ELR (cell line): ENCODE measurements around the gene AFTPH.

ENCODE experiments used
- DNase-seq: peaks from one replicate; pipeline ENCODE4 v3.0.0-alpha.2; 2015; ENCODE audit warnings: low read depth

Gene AFTPH

DNA sequence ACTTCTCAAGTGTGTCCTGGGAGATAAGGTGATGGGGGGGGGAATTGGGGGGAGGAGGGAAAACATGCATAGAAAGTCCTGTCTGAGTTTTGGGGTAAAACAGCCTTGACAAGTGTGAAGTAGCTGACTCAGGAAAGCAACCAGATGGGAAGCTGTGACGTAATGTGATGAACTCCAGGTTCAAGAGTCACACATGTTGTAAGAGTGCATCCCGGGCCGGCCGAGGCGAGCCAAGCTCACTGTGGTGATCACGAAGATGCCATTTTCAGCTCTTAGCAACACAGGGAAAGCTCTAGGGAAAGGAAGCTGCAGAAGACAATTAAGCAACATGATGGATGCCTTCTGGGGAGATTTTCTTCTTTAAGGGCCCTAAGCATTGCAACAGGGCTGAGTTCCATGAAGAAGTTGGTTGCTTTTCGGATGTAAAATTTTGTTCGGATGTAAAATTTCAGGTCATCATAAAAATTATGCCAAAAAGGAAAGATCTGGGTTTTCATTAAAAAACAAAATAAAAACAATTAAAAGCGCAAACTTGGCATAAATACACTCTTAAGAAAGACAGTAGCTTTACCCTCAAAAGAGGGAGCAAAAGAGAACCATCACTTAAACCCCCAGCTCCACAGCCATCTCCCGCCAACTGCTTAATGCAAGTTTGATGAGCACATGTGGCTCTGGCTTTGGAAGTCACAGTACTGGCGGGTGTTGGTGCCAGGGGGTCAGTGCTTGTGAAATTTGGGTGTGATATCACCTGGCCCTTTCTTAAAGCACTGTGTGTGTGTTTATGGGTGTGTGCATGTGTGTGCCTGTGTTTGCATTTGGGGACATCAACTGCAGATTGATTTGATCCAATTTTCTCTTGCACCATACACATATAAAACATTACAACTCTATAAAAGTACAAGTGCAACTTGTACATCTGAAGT, 110.5 kb downstream of the AFTPH start:
- DNase-seq = no peak

- DNase-seq = no peak
These were observed 112.1 kb downstream of the AFTPH start for GRCh38 chr2:64635976-64636911.

DNA sequence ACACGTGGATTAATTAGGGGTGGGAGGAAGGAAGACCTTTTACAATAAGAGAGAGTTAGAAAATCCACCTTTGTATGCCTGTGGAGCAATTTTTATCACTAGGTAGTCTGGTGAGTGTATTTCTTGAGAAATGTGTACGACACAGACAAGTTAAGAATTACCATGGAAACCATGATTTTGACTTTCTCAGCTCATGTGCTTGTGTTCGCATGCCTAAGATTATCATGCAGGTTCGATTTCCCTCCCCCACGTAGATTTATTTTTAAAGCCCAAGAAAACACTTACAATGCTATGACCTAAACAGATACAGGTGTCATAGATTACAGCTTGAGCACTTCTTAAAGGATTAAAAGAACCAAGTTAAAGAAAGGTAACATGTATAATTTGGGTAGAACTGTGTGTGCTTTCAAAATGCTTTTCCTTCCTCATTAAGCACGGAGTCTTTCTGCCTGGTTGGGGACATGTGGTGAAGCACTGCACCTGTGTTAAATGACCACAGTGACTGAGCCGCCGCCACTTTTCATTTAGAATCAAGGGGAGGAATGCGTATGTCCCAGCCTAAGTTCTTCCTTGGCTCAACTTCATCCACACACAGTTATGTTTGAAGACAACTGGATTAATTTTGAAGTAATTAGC, 113.0 kb downstream of the AFTPH start:
- no peak for DNase-seq

DNA sequence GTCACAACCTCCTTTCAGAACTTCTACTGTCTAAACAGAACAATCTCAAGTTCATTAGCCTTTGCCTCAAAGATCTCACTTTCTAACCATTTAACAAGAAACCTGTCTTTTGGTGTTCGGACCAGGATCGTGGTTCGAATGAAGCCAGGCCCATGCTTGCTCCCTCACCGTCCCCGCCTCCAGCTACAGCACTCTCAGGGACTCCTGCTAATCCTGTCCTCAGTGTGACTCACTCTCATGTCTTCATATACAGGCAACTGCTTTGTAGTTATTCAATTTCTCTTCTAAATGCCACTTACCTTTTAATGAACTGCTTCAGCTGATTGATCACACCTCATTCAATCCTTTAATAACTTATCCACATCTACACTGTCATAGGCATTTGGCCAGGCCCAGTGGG, 113.8 kb downstream of the AFTPH start:
- no peak for DNase-seq

GRCh38 chr2:64638502-64639120, 114.5 kb downstream of the AFTPH start:
- DNase-seq = no peak

GRCh38 chr2:64639691-64640090, 115.6 kb downstream of the AFTPH start:
- DNase-seq = no peak

DNA sequence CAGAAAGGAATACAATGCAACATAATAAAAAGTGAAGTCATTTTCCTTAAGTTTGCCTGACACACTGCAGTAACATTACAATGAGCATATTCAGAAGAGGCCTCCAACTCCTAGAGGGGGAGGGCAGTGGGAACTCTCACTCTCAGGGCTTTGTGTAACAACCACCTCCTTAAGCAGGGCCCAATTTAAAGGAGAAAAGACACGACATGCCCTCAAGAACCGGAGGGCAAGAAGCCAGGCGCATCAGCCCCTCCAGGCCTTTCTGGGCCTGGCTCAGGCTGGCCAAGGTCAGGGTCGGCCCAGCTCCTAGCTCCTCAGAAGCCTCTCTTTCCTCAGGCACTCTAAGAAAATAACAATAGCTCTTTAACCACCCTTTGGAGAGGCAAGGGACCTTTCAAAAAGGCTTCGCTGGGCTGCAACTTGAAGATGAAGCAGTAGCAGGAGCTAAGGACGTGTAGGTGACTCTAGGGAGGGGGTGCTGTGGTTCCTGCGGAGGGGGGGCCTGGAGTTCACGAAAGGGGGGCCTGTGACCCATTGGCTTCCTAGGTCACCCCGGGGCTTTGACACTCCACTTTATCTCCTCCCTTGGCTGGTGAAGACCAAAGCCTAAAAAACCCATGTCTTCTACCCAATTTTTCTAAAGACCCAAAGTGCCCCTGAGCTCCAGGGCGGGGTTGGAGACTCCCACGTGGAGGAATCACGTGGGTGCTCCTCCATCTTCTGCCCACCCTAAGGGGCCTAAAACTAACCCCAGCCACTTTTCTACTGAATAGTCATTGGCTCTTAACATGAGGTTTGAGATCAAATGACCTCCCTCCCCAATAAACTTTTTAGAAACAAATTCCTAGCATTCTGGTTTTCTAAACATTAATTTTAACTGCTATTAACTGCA, 116.3 kb downstream of the AFTPH start:
- DNase-seq = no peak

GRCh38 chr2:64641599-64641998, 117.5 kb downstream of the AFTPH start:
- no peak for DNase-seq
